Activated CD8-positive, alpha-beta memory T cell treated with anti-CD3 and anti-CD28 coated beads for 36 hours (primary cell): ENCODE measurements around the gene ADNP2. TPM values are rescaled to one million over a fixed set of nuclear protein-coding genes. Genes with fewer than 3 reads are reported as not detected.
"Not testable (repeated sequence)": the region's sequence is repeated elsewhere in the genome, so short reads cannot be mapped to it uniquely, and the experiment has no call there.

Source experiments
- CTCF ChIA-PET: fragments of 350-600 bp; sonication (Branson Sonifier 250); formaldehyde crosslinking; loops from one replicate; lab custom pipeline; 2021; ENCODE audit warnings: antibody characterized with exemption; lab: Charles Lee
- POLR2A ChIA-PET: fragments of 350-600 bp; sonication (Branson Sonifier 250); formaldehyde crosslinking; loops from one replicate; lab custom pipeline; 2021; ENCODE audit warnings: antibody characterized with exemption; lab: Charles Lee
- total RNA-seq, 2 experiments: library from RNA; stranded (reverse); gene quantifications; one replicate each; pipeline ENCODE4 v1.2.3, GENCODE V29; 2021

Gene ADNP2
- total RNA-seq, 2 experiments from 2014 or later: 22.2 to 22.7 TPM

GRCh38 chr18:80164727-80165355 lies 55.8 kb downstream of the ADNP2 start:
- POLR2A ChIA-PET, CTCF ChIA-PET: not testable (repeated sequence)

DNA sequence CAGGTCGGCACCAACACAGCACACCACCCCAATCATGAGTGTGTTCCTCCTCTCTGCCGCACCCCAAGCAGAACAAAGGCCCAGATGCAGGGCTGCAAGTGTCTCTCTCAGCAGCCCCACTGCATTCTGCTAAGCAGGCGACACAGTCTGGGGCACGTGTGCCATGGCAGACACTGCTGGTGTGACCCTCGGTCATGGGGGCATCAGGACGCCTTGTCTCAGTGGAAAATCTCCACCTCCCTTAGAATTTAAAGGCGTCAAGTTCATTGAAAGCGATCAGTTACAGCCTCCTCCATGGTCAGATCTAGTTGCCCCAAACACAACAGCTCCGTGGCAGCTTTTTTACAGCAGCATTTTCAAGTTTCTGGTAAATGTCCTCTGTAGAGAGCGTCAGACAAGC lies 57.2 kb downstream of the ADNP2 start:
- ChIA-PET CTCF (no interaction called here), POLR2A (no interaction called here)

- ChIA-PET POLR2A (no interaction called here), CTCF (no interaction called here)
Measured at GRCh38 chr18:80166725-80167124, 57.7 kb downstream of the ADNP2 start.

DNA sequence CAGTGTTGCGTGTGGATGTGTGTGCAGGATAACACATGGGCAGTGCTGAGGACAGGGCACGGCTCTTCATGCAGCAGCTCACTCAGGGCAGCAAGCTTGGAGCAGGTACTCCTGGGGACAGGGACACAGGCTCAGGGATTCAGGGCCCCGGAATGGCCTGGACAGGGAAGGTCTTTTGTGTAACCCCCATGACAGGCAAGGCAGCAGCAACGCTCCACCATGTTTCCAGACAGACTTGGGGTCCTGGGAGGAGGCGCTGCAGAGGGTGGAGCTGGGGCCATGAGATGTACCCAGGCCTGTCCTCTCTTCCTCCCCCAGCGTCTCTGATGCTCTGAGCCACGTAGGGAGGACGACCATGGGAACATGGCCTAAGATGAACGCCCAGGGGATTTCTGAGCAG lies 58.3 kb downstream of the ADNP2 start:
- POLR2A ChIA-PET: no interaction called here
- CTCF ChIA-PET: interaction anchor here (1.3 kb wide), 1 partner anchor 8 kb away, joined by 4 read pairs; no protein-coding TSS in a partner anchor

DNA sequence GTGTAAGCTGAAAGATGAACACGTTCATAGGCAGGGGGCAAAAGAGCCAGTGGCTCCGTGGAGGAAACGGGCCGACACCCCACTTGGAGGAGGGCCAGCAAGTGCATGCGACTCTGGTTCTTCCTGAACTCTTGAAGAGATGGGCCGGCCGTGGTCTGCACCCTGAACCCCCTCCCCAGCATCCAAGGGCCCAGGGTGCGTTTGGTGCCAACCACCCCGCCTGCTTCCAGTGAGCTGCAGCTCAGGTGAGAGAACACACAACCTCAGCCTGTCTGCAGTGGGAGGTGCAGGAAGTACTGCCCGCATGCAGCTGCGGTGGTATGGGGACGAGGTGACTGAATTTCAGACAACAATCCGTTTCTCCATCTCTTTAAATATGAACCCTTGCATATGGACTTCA lies 58.9 kb downstream of the ADNP2 start:
- POLR2A ChIA-PET: no interaction called here
- CTCF ChIA-PET: interaction anchor here (1.3 kb wide), 1 partner anchor 8 kb away, joined by 4 read pairs; no protein-coding TSS in a partner anchor

- ChIA-PET POLR2A (no interaction called here), CTCF (interaction anchor here (1.3 to 1.8 kb wide), 2 partner anchors 9 to 15 kb away, joined by 3 to 4 read pairs; no protein-coding TSS in a partner anchor)
Measured at GRCh38 chr18:80168346-80168745, 59.3 kb downstream of the ADNP2 start.

GRCh38 chr18:80168982-80169381 lies 59.9 kb downstream of the ADNP2 start:
- CTCF ChIA-PET: interaction anchor here (1.8 kb wide), 1 partner anchor 14 kb away, joined by 3 read pairs; no protein-coding TSS in a partner anchor

GRCh38 chr18:80169607-80170006 lies 60.5 kb downstream of the ADNP2 start:
- CTCF ChIA-PET: interaction anchor here (1.6 to 2.1 kb wide), 3 partner anchors 10 to 14 kb away, joined by 3 to 13 read pairs (median 4); no protein-coding TSS in a partner anchor
- POLR2A ChIA-PET: no interaction called here

More at GRCh38 chr18:80168982-80169381, 59.9 kb downstream of the ADNP2 start:
- POLR2A ChIA-PET: no interaction called here

DNA sequence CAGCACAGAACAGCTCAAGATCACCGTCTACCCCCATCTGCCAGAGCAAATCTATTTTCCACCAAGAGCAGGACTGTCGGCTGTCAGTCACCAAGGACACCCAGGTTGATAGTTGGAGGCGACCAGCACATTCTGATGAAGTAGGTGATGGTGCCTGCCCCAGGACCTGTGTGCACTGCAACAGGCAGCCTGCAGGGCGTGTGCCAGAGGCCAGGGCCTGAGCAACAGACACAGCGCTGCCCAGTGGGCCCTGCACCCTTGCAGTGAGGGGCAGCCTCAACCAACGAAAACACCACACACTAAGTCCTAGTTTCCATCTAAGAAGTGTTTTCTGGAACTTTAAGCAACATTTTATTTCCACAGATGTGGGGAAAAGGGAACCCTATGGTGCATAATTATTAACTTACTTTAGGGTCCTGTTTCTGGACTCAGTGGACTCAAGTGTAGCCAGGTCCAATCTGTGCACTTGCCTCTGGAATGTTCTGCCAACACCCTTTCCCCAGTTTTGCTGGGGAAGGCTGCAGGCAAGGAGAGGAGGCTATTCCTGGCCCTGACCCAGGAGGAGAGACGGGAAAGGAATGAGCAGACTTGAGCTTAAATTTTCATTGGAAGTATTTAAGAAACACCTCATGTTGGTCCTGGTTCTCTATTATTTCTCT lies 61.5 kb downstream of the ADNP2 start:
- POLR2A ChIA-PET: no interaction called here
- CTCF ChIA-PET: interaction anchor here (0.7 to 2.1 kb wide), 10 partner anchors 9 to 89 kb away, joined by 3 to 13 read pairs (median 5); no protein-coding TSS in a partner anchor

GRCh38 chr18:80171054-80171872 lies 62.2 kb downstream of the ADNP2 start:
- ChIA-PET CTCF (interaction anchor here (0.6 to 2.1 kb wide), 11 partner anchors 9 to 88 kb away, joined by 3 to 13 read pairs (median 5); no protein-coding TSS in a partner anchor), POLR2A (no interaction called here)

DNA sequence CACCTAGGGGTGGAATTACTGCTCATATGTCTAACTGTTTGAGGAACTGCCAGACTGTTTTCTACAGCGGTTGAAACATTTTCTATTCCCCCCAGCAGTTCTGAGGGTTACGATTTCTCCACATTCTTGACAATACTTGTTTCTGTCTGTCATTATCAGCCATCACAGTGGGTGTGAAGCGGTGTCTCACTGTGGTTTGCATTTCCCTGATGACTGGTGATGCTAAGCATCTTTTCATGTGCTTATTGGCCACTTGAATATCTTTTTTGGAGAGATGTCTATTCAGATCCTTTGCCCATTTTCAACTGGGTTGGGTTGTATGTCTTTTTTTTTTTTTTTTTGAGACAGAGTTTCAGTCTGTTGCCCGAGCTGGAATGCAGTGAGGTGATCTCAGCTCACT lies 63.0 kb downstream of the ADNP2 start:
- ChIA-PET CTCF (interaction anchor here (1.0 to 2.0 kb wide), 2 partner anchors 10 to 13 kb away, joined by 3 to 8 read pairs; no protein-coding TSS in a partner anchor), POLR2A (no interaction called here)

DNA sequence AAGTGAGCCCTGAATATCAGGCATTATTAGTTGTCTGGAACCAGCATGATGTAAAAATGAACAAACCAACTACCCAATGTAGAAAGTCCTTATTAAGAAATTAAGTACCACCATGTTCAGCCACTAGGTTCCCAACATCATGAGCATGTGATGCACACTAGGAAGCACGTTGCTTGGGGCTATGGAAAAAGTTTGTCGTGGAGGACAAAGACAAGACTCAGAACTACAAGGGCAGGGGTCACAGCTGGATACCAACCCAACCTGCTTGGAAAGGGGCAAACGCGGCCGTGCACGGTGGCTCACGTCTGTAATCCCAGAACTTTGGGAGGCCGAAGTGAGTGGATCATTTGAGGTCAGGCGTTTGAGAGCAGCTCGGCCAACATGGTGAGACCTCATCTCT lies 64.0 kb downstream of the ADNP2 start:
- ChIA-PET CTCF (interaction anchor here (1.0 kb wide), 1 partner anchor 14 kb away, joined by 3 read pairs; no protein-coding TSS in a partner anchor), POLR2A (no interaction called here)

DNA sequence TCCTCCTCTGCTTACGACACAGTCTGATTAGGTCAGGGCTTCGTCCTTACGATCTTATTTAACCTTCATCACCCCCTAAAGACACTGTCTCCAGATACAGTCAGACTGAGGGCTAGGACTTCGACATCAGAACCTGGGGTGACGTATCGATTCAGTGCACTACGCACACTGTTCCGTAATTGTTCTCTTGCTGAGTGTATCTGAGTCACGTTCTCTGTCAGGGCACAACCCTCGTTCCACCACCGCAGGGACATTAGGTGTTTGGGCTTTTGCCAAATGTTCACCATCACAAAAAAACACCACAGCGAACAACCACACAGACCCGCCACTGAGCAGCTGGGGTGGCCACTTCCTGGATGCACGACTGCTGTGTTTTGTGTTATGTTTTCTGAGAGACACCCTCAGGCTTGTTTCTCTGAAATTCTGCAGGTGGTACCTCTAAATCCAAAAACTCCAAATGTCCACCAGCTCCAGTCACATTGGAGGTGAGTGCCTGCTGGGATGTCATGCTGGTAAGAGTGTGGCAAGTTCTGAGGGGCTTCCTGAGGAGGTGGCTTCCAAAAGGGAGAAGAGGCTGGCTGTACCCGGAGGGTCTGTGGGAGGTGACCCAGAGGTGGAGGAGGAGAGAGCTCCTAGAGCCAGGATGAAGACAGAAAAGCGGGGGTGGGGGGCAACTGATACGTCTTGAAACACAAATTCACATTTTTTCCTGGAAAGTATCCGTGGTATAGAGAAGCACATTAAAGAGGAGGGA lies 66.6 kb downstream of the ADNP2 start:
- ChIA-PET POLR2A (no interaction called here), CTCF (interaction anchor here (1.1 to 1.4 kb wide), 3 partner anchors 17 to 64 kb away, joined by 3 to 4 read pairs (median 3); no protein-coding TSS in a partner anchor)

- POLR2A ChIA-PET: no interaction called here
- CTCF ChIA-PET: interaction anchor here (1.1 to 1.4 kb wide), 3 partner anchors 18 to 63 kb away, joined by 3 to 4 read pairs (median 3); no protein-coding TSS in a partner anchor
Measured at GRCh38 chr18:80176334-80177073, 67.4 kb downstream of the ADNP2 start.

DNA sequence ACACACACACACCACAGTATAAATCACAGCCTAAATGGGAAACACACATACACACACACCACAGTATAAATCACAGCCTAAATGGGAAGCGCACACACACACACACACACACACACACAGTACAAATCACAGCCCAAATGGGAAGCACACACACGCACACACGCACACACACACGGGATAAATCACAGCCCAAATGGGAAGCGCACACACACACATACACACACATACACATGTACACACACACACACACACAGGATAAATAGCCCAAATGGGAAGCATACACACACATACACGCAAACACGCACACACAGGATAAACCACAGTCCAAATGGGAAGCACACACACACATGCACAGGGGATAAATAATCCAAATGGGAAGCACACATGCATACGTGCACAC lies 68.1 kb downstream of the ADNP2 start:
- POLR2A ChIA-PET: no interaction called here
- CTCF ChIA-PET: no interaction called here

DNA sequence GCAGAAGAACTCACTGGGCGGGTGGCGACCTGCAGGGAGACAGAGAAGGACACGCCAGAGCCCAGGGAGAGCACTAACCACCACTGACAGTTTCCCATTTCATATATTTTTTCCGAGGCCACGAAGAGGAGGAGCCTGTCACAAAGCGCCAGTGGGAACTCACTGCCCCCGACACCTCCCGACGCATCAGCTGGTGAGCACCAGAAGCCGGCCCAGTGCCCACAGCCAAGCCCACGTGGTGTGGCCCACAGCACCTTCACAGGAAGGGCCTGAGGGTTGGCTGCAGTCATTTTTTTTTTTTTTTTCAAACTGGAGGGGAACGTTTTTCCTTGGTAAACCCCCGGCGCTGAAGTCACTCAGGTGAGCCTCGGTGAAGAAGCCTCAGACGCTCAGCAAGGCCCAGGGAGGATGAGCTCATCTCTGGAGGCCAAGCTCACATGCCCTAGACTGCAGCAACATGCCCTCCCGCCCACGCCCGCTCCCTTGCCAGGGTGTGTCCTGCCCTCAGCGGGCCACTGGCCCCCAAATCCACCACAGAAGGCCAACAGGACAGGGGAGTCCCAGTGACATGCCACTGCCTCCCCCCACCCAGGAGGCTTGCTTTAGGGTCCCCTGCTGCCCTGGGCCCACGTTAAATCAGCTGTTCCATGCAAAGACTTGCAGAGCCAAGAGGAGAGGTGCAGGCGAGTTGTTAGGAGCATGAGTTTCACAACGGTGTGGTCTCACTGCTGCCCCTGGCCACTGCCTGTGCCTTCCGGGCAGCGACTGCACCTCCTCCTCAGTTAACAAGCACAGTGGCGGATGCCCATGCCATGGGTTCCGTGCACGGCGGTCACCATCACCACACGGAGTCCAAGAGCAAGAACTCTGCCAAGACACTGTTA lies 70.1 kb downstream of the ADNP2 start:
- POLR2A ChIA-PET: no interaction called here
- CTCF ChIA-PET: no interaction called here
